SU-DHL-6 (cell line): ENCODE measurements around the gene YARS1.

ENCODE experiments used
- H2AFZ ChIP-seq: fragments of 200-600 bp; sonication (generic); 2 replicates; pipeline ENCODE4 v1.6.1; 2014; ENCODE audit warnings: low read depth, mild to moderate bottlenecking, moderate library complexity, mixed read lengths, antibody characterized with exemption, low read length; ENCODE audit not compliant: severe bottlenecking
- H3F3A ChIP-seq: fragments of 200-600 bp; shearing (Covaris generic); 2 replicates; pipeline ENCODE4 v1.6.0; 2016; ENCODE audit warnings: antibody characterized with exemption, mild to moderate bottlenecking; ENCODE audit not compliant: insufficient read depth
- H3K27ac ChIP-seq: fragments of 200-600 bp; sonication (generic); 2 replicates; pipeline ENCODE4 v1.5.1; 2016; ENCODE audit warnings: low read depth, mild to moderate bottlenecking, low read length, moderate library complexity, mixed read lengths
- H3K27me3 ChIP-seq: fragments of 200-600 bp; sonication (generic), shearing (Covaris generic); 2 replicates; pipeline ENCODE4 v1.6.0; 2014; ENCODE audit warnings: mild to moderate bottlenecking, low read length
- H3K36me3 ChIP-seq: fragments of 200-600 bp; sonication (generic); 2 replicates; pipeline ENCODE4 v1.6.1; 2014; ENCODE audit warnings: mild to moderate bottlenecking, low read length, mixed read lengths
- H3K4me2 ChIP-seq: fragments of 300-600, 200-600 bp; shearing (Covaris generic), sonication (generic); 2 replicates; pipeline ENCODE4 v1.6.0; 2014; ENCODE audit warnings: low read length, low read depth, mild to moderate bottlenecking; ENCODE audit not compliant: poor library complexity, severe bottlenecking
- H3K4me3 ChIP-seq: fragments of 200-600 bp; sonication (generic); 2 replicates; pipeline ENCODE4 v1.5.1; 2014; ENCODE audit warnings: antibody characterized with exemption, low read length, mild to moderate bottlenecking, mixed read lengths; ENCODE audit not compliant: insufficient read depth, poor library complexity, severe bottlenecking
- H3K79me2 ChIP-seq: fragments of 200-600 bp; sonication (generic); 2 replicates; pipeline ENCODE4 v1.6.1; 2014; ENCODE audit warnings: mild to moderate bottlenecking, low read length, moderate library complexity; ENCODE audit not compliant: insufficient read depth
- H3K9ac ChIP-seq: fragments of 200-600 bp; sonication (generic); 2 replicates; pipeline ENCODE4 v1.7.0; 2014; ENCODE audit warnings: mild to moderate bottlenecking, low read length
- H3K9me2 ChIP-seq: fragments of 200-600 bp; sonication (generic); replicated peaks from 2 replicates; pipeline ENCODE4 v1.6.1; 2014; ENCODE audit warnings: low read length; ENCODE audit not compliant: insufficient read depth
- H3K9me3 ChIP-seq: fragments of 200-600 bp; sonication (generic); 2 replicates; pipeline ENCODE4 v1.6.1; 2014; ENCODE audit warnings: low read length, mixed read lengths; ENCODE audit not compliant: insufficient read depth
- H4K20me1 ChIP-seq: fragments of 200-600 bp; sonication (generic); 2 replicates; pipeline ENCODE4 v1.6.1; 2014; ENCODE audit warnings: low read depth, mild to moderate bottlenecking, antibody characterized with exemption, low read length, moderate library complexity, mixed read lengths
- CTCF ChIP-seq: fragments of 200-600 bp; sonication (generic); IDR thresholded peaks from one replicate; pipeline ENCODE4 v1.5.1; 2017; ENCODE audit warnings: antibody characterized with exemption, mild to moderate bottlenecking, low read length, moderate library complexity; ENCODE audit not compliant: insufficient read depth, poor library complexity, severe bottlenecking
- EZH2phosphoT487 ChIP-seq: fragments of 200-600 bp; sonication (generic), shearing (Covaris generic); conservative IDR thresholded peaks from 2 replicates; pipeline ENCODE4 v1.6.1; 2018; ENCODE audit warnings: mild to moderate bottlenecking, antibody characterized with exemption, low read length, moderate library complexity, mixed read lengths

YARS1 gene

DNA sequence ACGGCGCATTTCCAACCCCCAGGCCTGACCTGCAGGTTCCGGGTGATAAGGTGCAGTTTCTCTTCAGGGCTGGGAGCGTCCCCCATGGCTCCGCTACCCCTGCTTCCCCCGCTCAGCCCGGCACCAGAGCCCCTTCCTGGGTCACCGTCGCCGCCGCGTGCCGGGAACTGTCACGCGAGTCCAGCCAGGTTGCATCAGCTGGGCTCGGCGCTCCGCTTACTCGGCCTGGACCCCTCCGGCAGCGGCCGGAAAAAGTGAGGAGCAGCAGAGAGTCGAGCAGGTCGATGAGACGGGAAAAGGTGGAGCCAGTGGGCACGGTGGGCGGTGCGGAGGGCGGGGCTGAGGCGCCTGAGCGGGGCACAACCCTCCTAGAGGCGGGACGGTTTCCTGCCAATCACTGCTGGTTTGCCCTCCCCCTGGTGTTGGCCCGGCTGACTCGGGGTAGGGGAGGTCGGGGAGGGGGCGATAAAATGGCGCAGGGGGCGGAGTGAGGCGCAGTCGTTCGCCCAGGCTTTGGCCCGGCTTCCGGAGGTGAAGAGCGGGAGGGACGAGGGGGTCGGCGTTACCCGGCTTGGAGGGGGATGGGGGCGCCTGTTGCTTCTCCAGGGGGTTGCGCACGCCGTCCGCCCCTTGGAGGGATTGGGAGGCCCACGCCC, at the start of gene YARS1, which contains the start of gene S100PBP:
YARS1 (minus strand) TSS at position 200 of the 656 bp plus-strand sequence; CDS start at position 86, 114 bp downstream.
S100PBP (plus strand) TSS at position 495 of the 656 bp plus-strand sequence. CDS start 8,447 bp downstream, outside the sequence.
- H3K27me3 ChIP-seq = no peaks in the 10 kb centered on the region
- peaks cover 6% of the 10 kb centered on the region; the same call in 1 of the 2 replicates for H4K20me1 ChIP-seq
- H3K27ac ChIP-seq = peak within 1 kb of the TSS; percentile 85
- H3K4me2 ChIP-seq = peak within 1 kb of the TSS; percentile 93
- H3K79me2 ChIP-seq = peaks cover 54% of the 10 kb centered on the region
- H3K36me3 ChIP-seq = peaks cover 6% of the 10 kb centered on the region; the same call in 1 of the 2 replicates
- peak within 1 kb of the TSS; percentile 54 for H2AFZ ChIP-seq
- H3K9ac ChIP-seq = peak within 1 kb of the TSS; percentile 90
- peaks cover 17% of the 10 kb centered on the region for H3F3A ChIP-seq
- no peaks in the 10 kb centered on the region for H3K9me3 ChIP-seq
- H3K9me2 ChIP-seq = no peaks in the 10 kb centered on the region
- TF ChIP-seq CTCF (no peak), EZH2phosphoT487 (no peak)
- H3K4me3 ChIP-seq = peak within 1 kb of the TSS; percentile 82

- H3K9me2 ChIP-seq = no peaks in the 10 kb centered on the region
- H4K20me1 ChIP-seq = no peaks in the 10 kb centered on the region
- no peak overlapping the region for H3K27ac ChIP-seq
- H3K9me3 ChIP-seq = no peaks in the 10 kb centered on the region
- no peak overlapping the region for H2AFZ ChIP-seq
- H3F3A ChIP-seq = no peaks in the 10 kb centered on the region
- H3K79me2 ChIP-seq = no peaks in the 10 kb centered on the region
- H3K27me3 ChIP-seq = no peaks in the 10 kb centered on the region
- H3K9ac ChIP-seq = no peak overlapping the region
- no peak overlapping the region for H3K4me3 ChIP-seq
- H3K36me3 ChIP-seq = no peaks in the 10 kb centered on the region
- H3K4me2 ChIP-seq = no peak overlapping the region
- TF ChIP-seq EZH2phosphoT487 (no peak), CTCF (no peak)
Measured at GRCh38 chr1:32865639-32866405, 48.7 kb upstream of the YARS1 start.

- Histone ChIP-seq H3K79me2 (no peaks in the 10 kb centered on the region), H3F3A (no peaks in the 10 kb centered on the region), H3K4me2 (no peak overlapping the region), H3K9me2 (no peaks in the 10 kb centered on the region), H3K9ac (no peak overlapping the region), H3K27ac (no peak overlapping the region), H3K27me3 (no peaks in the 10 kb centered on the region), H3K9me3 (no peaks in the 10 kb centered on the region), H3K36me3 (no peaks in the 10 kb centered on the region), H2AFZ (no peak overlapping the region), H3K4me3 (no peak overlapping the region), H4K20me1 (no peaks in the 10 kb centered on the region)
- no peak for TF ChIP-seq CTCF
- TF ChIP-seq EZH2phosphoT487 = no peak
Measured at GRCh38 chr1:32864375-32865019, 47.3 kb upstream of the YARS1 start.
